Loucy (cell line): Measurements from ENCODE around the gene FBXW12.

Experiments
- CTCF ChIP-seq: fragments of 200-600 bp; sonication (generic); conservative IDR thresholded peaks from 2 replicates; pipeline ENCODE4 v1.5.1; 2014; ENCODE audit warnings: mild to moderate bottlenecking, antibody characterized with exemption, low read length
- EZH2phosphoT487 ChIP-seq: fragments of 200-600 bp; IDR thresholded peaks from 2 replicates; pipeline ENCODE4 v1.6.1; 2018; ENCODE audit warnings: antibody characterized with exemption, mild to moderate bottlenecking, moderate library complexity, borderline replicate concordance

- TF ChIP-seq CTCF (no peak), EZH2phosphoT487 (no peak)
Observed at GRCh38 chr3:48338635-48339034, 33.4 kb upstream of the FBXW12 start.
